ENCODE measurements around the gene SLC30A2. TPM values are rescaled to one million over a fixed set of nuclear protein-coding genes. Genes with fewer than 3 reads are reported as not detected.

SLC30A2 gene
- polyA plus RNA-seq, 2 donors, result 0.01 TPM; not detected in 1

DNA sequence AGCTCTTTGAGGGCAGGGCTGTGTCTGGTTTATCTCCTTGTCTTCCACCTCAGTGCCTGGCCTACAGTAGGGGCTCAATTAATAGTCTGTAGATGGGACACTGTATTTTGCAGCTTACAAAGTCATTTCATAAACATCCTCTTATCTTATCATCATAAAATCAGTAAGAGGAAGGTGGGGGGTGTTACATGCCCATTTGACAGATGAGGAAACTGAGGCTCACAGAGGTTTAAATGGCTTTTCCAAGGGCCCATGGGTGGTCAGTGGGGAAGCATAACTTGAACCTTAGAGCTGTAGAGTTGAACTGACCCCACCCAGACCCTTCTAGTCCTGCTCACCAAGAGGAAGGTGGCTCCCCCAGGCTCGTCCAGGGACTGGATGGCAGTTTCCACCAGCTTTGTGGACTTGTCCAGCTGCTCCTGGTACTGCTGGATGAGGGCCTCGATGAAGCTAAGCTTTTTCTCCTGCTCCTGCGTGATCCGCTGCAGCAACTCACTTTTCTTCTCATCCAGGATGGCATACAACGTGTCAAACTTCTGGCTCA, 12.2 kb upstream of the SLC30A2 start:
- Histone ChIP-seq H3K4me1 (ENCODE audit: control insufficient read depth in 2 of 2, insufficient read depth in 2 of 2, low read length in 1 of 2) (no peaks in the 10 kb centered on the region), H3K9me3 (ENCODE audit: control insufficient read depth in 2 of 2, insufficient read depth in 1 of 2, low read depth in 1 of 2, low read length in 1 of 2) (no peaks in the 10 kb centered on the region), H3K4me3 (ENCODE audit: low read depth in 1 of 2, low read length in 2 of 2) (no peak overlapping the region), H3K36me3 (ENCODE audit: control insufficient read depth in 2 of 2, insufficient read depth in 2 of 2, low read length in 1 of 2) (no peaks in the 10 kb centered on the region), H3K27ac (ENCODE audit: low read depth in 2 of 2, low read length in 1 of 2) (no peak overlapping the region), H3K27me3 (ENCODE audit: control insufficient read depth in 1 of 2, insufficient read depth in 2 of 2, low read length in 2 of 2) (no peaks in the 10 kb centered on the region)
- 80 to 82% methylated on average over 5 of the region's 5 CpGs for WGBS, 2 donors

DNA sequence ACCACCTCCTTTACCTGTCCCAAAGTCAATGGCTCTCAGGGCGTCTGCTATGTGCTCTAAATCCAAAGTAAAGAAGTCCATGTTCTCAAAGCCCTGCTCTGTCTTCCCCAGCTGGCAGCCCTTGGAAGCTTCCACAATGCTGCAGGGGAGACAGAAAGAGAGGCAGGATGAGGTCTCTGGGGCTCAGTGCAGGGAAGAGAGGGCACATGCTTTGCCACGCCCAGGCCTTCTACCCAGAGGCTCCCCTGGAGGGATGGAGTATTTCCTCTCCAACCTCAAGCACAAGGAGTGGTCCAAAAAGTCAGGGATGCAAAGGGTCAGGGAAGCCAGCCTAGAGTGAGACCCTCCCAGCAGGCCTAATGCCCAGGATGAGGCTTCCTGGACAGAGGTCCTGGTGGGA, 11.3 kb upstream of the SLC30A2 start:
- no peaks in the 10 kb centered on the region for H3K9me3 ChIP-seq (ENCODE audit: control insufficient read depth in 2 of 2, insufficient read depth in 1 of 2, low read depth in 1 of 2, low read length in 1 of 2)
- no peaks in the 10 kb centered on the region for H3K36me3 ChIP-seq (ENCODE audit: control insufficient read depth in 2 of 2, insufficient read depth in 2 of 2, low read length in 1 of 2)
- no peaks in the 10 kb centered on the region for H3K4me1 ChIP-seq (ENCODE audit: control insufficient read depth in 2 of 2, insufficient read depth in 2 of 2, low read length in 1 of 2)
- H3K4me3 ChIP-seq (ENCODE audit: low read depth in 1 of 2, low read length in 2 of 2), result no peak overlapping the region
- H3K27me3 ChIP-seq (ENCODE audit: control insufficient read depth in 1 of 2, insufficient read depth in 2 of 2, low read length in 2 of 2), result no peaks in the 10 kb centered on the region
- no peak overlapping the region for H3K27ac ChIP-seq (ENCODE audit: low read depth in 2 of 2, low read length in 1 of 2)
- 73 to 87% methylated on average over 2 of the region's 2 CpGs for WGBS, 2 donors

DNA sequence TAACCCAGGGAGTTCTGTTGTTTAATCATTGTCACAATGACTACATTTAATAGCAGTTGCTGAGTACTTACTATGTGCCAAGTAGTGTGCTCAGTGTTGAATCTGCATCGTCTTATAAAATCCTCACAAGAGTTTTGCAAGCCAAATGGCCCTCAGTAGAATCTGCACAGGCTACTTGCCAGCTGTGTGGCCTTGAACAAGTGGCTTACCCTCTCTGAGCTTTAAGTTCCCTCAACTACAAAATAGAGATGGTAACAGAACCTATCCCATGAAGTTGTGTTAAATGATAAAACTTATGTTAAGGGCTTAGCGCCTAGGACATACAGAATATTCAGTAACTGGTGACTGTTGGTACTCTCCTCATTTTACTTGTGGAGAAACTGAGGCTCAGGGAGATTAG, 9.1 kb upstream of the SLC30A2 start:
- Histone ChIP-seq H3K9me3 (ENCODE audit: control insufficient read depth in 2 of 2, insufficient read depth in 1 of 2, low read depth in 1 of 2, low read length in 1 of 2) (no peaks in the 10 kb centered on the region), H3K4me1 (ENCODE audit: control insufficient read depth in 2 of 2, insufficient read depth in 2 of 2, low read length in 1 of 2) (no peaks in the 10 kb centered on the region), H3K27ac (ENCODE audit: low read depth in 2 of 2, low read length in 1 of 2) (no peak overlapping the region), H3K27me3 (ENCODE audit: control insufficient read depth in 1 of 2, insufficient read depth in 2 of 2, low read length in 2 of 2) (peaks cover 0 to 3% of the 10 kb centered on the region in 2 donors), H3K4me3 (ENCODE audit: low read depth in 1 of 2, low read length in 2 of 2) (no peak overlapping the region), H3K36me3 (ENCODE audit: control insufficient read depth in 2 of 2, insufficient read depth in 2 of 2, low read length in 1 of 2) (no peaks in the 10 kb centered on the region)
- 84 to 85% methylated on average over 2 of the region's 2 CpGs for WGBS, 2 donors

DNA sequence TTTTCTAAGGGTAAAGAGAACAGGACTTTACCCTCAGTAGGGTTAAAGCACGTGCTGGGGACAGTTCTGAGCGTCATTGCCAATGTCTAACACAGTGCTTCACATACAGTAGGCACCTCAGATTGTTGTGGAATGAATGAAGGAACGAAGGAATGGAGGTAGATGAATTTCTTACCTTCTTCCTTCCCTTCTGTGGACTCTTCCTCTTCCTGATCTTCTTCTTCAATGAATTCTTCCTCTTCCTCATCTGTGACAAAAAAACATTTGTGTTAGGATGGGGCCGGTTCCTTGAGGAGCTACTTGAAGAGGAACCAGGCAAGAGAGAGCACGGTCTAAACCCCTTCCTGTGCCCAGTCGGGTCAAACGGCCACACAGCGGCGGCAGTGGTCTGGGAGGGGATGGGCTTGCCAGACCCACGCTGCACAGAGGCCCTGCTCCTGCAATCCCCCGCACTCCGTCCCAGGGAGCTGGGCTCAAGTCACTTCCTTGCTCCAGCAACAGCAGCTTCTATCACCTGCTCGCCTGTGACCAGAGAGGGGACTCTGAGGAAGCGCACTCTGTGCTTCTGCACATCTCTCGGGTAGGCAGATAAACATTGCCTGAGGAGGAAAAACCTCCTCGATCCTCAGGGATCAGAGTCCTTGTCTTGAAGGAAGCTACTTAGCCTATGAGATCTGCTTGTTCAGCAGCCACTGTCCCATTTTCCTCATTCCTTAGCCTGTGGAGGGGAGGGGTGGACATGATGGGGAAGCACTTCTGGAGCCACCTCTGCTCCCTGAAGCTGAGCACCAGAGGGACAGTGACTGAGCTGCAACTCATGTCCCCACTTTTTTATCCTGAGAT, 8.0 kb upstream of the SLC30A2 start:
- Histone ChIP-seq H3K36me3 (ENCODE audit: control insufficient read depth in 2 of 2, insufficient read depth in 2 of 2, low read length in 1 of 2) (no peaks in the 10 kb centered on the region), H3K4me1 (ENCODE audit: control insufficient read depth in 2 of 2, insufficient read depth in 2 of 2, low read length in 1 of 2) (no peaks in the 10 kb centered on the region), H3K9me3 (ENCODE audit: control insufficient read depth in 2 of 2, insufficient read depth in 1 of 2, low read depth in 1 of 2, low read length in 1 of 2) (no peaks in the 10 kb centered on the region), H3K4me3 (ENCODE audit: low read depth in 1 of 2, low read length in 2 of 2) (no peak overlapping the region), H3K27me3 (ENCODE audit: control insufficient read depth in 1 of 2, insufficient read depth in 2 of 2, low read length in 2 of 2) (peaks cover 0 to 3% of the 10 kb centered on the region in 2 donors), H3K27ac (ENCODE audit: low read depth in 2 of 2, low read length in 1 of 2) (no peak overlapping the region)
- WGBS, 2 donors, result 51 to 55% methylated on average over 16 of the region's 16 CpGs

DNA sequence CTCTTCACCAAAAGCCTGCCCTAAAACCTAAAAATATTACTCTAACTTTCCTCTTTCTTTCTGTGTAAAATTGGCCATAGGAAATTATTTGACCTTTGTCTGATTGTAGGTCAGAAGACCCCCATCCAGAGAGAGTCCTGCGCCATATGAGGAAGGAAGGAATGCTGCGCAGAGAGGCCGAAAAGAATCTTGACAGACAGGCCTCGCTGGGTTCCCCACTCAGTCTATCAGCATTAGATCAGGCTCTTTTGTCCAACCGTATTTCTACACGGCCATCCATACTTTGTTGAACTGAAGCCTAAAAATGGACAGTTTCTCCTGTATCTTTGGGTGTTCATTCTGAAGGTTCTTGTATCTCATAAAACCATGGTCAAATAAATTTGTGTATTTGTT, 4.3 kb upstream of the SLC30A2 start:
- no peak overlapping the region for H3K27ac ChIP-seq (ENCODE audit: low read depth in 2 of 2, low read length in 1 of 2)
- peaks cover 11 to 18% of the 10 kb centered on the region in 2 donors for H3K27me3 ChIP-seq (ENCODE audit: control insufficient read depth in 1 of 2, insufficient read depth in 2 of 2, low read length in 2 of 2)
- no peak overlapping the region for H3K4me3 ChIP-seq (ENCODE audit: low read depth in 1 of 2, low read length in 2 of 2)
- H3K4me1 ChIP-seq (ENCODE audit: control insufficient read depth in 2 of 2, insufficient read depth in 2 of 2, low read length in 1 of 2), result peaks cover 0 to 6% of the 10 kb centered on the region in 2 donors
- no peaks in the 10 kb centered on the region for H3K9me3 ChIP-seq (ENCODE audit: control insufficient read depth in 2 of 2, insufficient read depth in 1 of 2, low read depth in 1 of 2, low read length in 1 of 2)
- 91 to 94% methylated on average over 6 of the region's 6 CpGs for WGBS, 2 donors
- no peaks in the 10 kb centered on the region for H3K36me3 ChIP-seq (ENCODE audit: control insufficient read depth in 2 of 2, insufficient read depth in 2 of 2, low read length in 1 of 2)

DNA sequence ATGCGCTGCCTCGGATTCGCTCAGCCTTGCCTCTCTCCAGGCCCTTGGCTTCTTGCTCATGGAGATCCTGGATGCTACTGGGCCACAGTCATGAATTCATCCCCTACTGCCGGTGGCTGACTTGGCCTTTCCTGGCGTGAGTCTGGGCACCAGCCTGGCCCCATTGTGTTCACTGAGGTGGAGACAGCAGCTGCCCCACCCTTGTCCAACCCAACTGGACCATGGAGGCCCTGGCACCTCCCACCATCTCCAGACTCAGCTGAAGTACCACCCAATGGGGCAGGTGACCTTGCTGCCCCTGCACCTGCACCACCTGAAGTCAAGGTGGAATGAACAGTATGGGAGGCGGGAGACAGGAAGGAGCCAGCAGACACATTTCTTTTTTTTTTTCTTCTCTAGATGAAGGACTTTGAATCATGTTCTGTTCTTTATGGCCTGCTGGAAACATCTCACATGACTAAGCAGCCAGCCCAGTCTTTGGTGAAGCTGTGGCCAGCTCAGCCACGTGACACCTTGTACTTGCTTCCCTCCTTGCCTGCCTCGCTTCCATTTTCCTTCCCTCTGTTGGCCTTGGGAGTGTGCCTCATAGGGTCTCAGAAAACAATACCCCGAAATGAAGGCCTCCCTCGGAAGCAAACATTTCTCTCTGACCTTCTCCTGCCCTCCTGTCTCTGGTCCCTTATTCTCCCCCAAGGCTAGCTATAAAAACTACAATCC, 3.8 kb upstream of the SLC30A2 start:
- 69 to 70% methylated on average over 10 of the region's 10 CpGs for WGBS, 2 donors

DNA sequence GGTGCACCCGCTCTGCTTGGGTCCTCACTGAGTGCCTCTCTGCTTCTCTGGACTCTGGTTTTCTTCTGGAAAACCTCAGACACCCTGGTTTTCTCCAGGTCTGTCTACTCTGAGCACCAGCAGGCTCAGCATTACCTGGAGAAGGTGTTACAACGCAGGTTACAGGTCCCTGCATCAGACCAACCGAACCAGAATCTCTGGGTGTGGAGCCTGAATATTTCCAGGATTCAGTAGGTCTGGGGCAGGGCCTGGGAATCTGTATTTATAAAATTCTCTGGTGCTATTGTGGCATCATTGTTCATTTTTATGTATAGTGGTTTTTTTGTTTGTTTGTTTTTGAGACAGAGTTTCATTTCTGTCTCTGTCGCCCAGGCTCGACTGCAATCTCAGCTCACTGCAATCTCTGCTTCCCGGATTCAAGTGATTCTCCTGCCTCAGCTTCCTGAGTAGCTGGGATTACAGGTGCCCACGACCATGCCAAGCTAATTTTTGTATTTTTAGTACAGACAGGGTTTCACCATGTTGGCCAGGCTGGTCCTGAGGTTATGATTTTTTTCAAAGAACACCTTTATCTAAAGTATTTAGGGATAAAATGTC, 1.5 kb upstream of the SLC30A2 start:
- 68 to 71% methylated on average over 7 of the region's 7 CpGs for WGBS, 2 donors
- H3K9me3 ChIP-seq (ENCODE audit: control insufficient read depth in 2 of 2, insufficient read depth in 1 of 2, low read depth in 1 of 2, low read length in 1 of 2), result no peaks in the 10 kb centered on the region
- peaks cover 0 to 6% of the 10 kb centered on the region in 2 donors for H3K4me1 ChIP-seq (ENCODE audit: control insufficient read depth in 2 of 2, insufficient read depth in 2 of 2, low read length in 1 of 2)
- H3K36me3 ChIP-seq (ENCODE audit: control insufficient read depth in 2 of 2, insufficient read depth in 2 of 2, low read length in 1 of 2), result no peaks in the 10 kb centered on the region
- no peak overlapping the region for H3K4me3 ChIP-seq (ENCODE audit: low read depth in 1 of 2, low read length in 2 of 2)
- H3K27me3 ChIP-seq (ENCODE audit: control insufficient read depth in 1 of 2, insufficient read depth in 2 of 2, low read length in 2 of 2), result peaks cover 12 to 18% of the 10 kb centered on the region in 2 donors
- H3K27ac ChIP-seq (ENCODE audit: low read depth in 2 of 2, low read length in 1 of 2), result no peak overlapping the region

More for the DNA sequence above, 3.8 kb upstream of the SLC30A2 start:
- no peak overlapping the region for H3K4me3 ChIP-seq (ENCODE audit: low read depth in 1 of 2, low read length in 2 of 2)
- no peak overlapping the region for H3K27ac ChIP-seq (ENCODE audit: low read depth in 2 of 2, low read length in 1 of 2)
- peaks cover 0 to 6% of the 10 kb centered on the region in 2 donors for H3K4me1 ChIP-seq (ENCODE audit: control insufficient read depth in 2 of 2, insufficient read depth in 2 of 2, low read length in 1 of 2)
- H3K27me3 ChIP-seq (ENCODE audit: control insufficient read depth in 1 of 2, insufficient read depth in 2 of 2, low read length in 2 of 2), result peaks cover 12 to 18% of the 10 kb centered on the region in 2 donors
- H3K36me3 ChIP-seq (ENCODE audit: control insufficient read depth in 2 of 2, insufficient read depth in 2 of 2, low read length in 1 of 2), result no peaks in the 10 kb centered on the region
- no peaks in the 10 kb centered on the region for H3K9me3 ChIP-seq (ENCODE audit: control insufficient read depth in 2 of 2, insufficient read depth in 1 of 2, low read depth in 1 of 2, low read length in 1 of 2)

DNA sequence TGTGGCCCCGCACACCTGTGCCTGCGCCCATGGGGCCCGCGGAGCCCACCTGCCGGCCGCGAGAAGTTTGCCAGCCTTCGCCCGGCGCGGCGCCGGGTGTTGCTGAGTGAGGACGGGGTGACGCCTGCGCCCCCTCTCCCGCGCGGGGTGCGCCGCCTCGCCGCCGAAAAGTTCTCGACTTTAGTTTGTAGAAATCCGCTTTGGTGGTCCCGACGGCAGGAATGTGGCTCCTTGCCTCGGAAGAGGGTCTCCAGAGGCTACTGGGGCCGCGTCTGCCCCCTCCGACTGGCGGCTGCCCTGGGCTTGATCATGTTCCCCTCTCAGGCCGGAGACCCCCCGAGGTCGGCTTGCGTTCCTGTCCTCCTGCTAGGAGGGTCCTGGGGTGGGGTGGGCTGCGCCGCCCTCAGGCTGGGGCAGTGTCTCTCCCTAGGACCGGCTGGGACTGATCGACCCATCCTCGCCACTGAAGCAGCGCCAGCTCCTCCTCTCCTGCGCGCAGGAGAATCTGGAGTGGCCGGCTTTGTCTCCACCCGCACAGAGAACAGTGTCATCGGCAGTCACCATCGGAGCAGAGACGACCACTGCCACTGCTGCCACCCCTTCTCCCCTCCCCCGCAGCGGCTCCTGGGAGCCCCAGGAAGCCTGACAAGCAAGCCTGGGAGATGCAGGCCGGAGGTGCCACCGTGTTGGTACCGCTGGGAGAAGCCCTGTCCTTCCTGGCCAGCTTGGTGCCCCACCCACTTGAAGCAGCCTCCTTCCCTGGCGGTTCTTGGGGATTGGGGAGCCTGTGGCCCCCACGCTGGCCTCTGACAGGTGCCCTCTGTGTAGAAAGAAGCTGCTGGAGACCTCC, 553 bp upstream of the SLC30A2 start:
- Histone ChIP-seq H3K4me3 (ENCODE audit: low read depth in 1 of 2, low read length in 2 of 2) (peak overlapping the region; percentile 12 to 20), H3K9me3 (ENCODE audit: control insufficient read depth in 2 of 2, insufficient read depth in 1 of 2, low read depth in 1 of 2, low read length in 1 of 2) (no peaks in the 10 kb centered on the region), H3K4me1 (ENCODE audit: control insufficient read depth in 2 of 2, insufficient read depth in 2 of 2, low read length in 1 of 2) (peaks cover 0 to 6% of the 10 kb centered on the region in 2 donors), H3K27ac (ENCODE audit: low read depth in 2 of 2, low read length in 1 of 2) (no peak overlapping the region), H3K36me3 (ENCODE audit: control insufficient read depth in 2 of 2, insufficient read depth in 2 of 2, low read length in 1 of 2) (no peaks in the 10 kb centered on the region), H3K27me3 (ENCODE audit: control insufficient read depth in 1 of 2, insufficient read depth in 2 of 2, low read length in 2 of 2) (peaks cover 12 to 18% of the 10 kb centered on the region in 2 donors)
- WGBS, 2 donors, result 4% methylated on average over 51 to 57 of the region's 57 CpGs
